Transverse colon (tissue), 4 donors: Measurements from ENCODE around the gene KASH5.

Experiments used
- EP300 ChIP-seq: sonication (generic); formaldehyde crosslinking; IDR thresholded peaks from one replicate; pipeline ENCODE4 v1.6.1; 2017; ENCODE audit warnings: antibody characterized with exemption, low read depth
- POLR2A ChIP-seq: fragments of 450-650 bp; IDR thresholded peaks from one replicate; pipeline ENCODE4 v1.6.1; 2016; ENCODE audit warnings: antibody characterized with exemption, mild to moderate bottlenecking, moderate library complexity
- POLR2AphosphoS5 ChIP-seq, 3 donors: sonication (generic); formaldehyde crosslinking; IDR thresholded peaks; one replicate each; pipeline ENCODE4 v1.6.1; 2016; ENCODE audit warnings: antibody characterized with exemption in 3 of 3
- TF ChIP-seq, protein P1 (sequence below), 5 experiments: fragments of 200-600 bp in 3 of 5; fragments of 450-650 bp in 2 of 5; sonication (generic) in 3 of 5; IDR thresholded peaks; 1 replicate in 2 of 5; 2 replicates in 3 of 5; pipeline ENCODE4 v1.5.1; 2016 to 2017; ENCODE audit warnings: antibody characterized with exemption in 5 of 5, inconsistent platforms in 3 of 5, mild to moderate bottlenecking in 2 of 5, moderate library complexity in 1 of 5

DNA sequence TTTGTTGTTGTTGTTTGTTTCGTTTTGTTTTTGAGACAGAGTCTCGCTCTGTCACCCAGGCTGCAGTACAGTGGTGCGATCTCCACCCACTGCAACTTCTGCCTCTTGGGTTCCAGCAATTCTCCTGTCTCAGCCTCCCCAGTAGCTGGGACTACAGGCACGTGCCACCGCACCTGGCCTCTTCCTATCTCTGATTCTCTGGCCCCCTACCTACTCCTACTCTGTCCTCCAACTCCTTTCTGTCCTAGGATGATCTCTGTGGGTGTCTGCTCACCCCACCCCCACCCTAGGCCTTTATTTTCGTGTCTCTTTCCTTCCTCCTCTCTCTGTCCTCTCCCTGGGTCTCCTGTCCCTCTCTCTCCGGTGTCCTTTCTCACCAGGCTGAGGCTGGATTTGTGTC, 62.4 kb downstream of the KASH5 start:
- TF ChIP-seq, protein P1, sequence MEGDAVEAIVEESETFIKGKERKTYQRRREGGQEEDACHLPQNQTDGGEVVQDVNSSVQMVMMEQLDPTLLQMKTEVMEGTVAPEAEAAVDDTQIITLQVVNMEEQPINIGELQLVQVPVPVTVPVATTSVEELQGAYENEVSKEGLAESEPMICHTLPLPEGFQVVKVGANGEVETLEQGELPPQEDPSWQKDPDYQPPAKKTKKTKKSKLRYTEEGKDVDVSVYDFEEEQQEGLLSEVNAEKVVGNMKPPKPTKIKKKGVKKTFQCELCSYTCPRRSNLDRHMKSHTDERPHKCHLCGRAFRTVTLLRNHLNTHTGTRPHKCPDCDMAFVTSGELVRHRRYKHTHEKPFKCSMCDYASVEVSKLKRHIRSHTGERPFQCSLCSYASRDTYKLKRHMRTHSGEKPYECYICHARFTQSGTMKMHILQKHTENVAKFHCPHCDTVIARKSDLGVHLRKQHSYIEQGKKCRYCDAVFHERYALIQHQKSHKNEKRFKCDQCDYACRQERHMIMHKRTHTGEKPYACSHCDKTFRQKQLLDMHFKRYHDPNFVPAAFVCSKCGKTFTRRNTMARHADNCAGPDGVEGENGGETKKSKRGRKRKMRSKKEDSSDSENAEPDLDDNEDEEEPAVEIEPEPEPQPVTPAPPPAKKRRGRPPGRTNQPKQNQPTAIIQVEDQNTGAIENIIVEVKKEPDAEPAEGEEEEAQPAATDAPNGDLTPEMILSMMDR (IDR thresholded peaks at IDR 0.05), result no peak
- TF ChIP-seq POLR2A, result no peak
- no peak for TF ChIP-seq POLR2AphosphoS5 (IDR thresholded peaks at IDR 0.05)
- no peak for TF ChIP-seq EP300
